ENCODE results near the gene CERS5.

DNA sequence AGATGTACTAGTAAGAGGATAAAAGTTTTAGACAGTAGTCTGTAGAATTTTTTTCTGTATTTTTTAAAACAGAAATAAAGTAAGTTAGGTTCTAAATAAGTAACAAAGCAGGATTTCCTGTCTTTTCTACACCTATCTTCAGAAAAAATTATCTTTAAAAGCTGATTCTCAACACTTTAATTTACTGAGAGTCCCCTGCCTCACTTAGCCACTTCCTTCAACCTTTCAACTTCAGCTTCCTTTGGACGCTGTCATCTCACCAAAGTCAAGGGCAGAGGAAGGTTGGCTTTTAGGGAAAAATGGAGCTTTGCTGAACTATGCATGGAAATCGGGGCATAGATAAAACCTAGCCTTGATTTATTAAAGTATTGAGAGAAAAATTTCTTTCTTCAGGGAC is 44.9 kb upstream of the CERS5 start:
- TF ChIP-seq, protein P1, sequence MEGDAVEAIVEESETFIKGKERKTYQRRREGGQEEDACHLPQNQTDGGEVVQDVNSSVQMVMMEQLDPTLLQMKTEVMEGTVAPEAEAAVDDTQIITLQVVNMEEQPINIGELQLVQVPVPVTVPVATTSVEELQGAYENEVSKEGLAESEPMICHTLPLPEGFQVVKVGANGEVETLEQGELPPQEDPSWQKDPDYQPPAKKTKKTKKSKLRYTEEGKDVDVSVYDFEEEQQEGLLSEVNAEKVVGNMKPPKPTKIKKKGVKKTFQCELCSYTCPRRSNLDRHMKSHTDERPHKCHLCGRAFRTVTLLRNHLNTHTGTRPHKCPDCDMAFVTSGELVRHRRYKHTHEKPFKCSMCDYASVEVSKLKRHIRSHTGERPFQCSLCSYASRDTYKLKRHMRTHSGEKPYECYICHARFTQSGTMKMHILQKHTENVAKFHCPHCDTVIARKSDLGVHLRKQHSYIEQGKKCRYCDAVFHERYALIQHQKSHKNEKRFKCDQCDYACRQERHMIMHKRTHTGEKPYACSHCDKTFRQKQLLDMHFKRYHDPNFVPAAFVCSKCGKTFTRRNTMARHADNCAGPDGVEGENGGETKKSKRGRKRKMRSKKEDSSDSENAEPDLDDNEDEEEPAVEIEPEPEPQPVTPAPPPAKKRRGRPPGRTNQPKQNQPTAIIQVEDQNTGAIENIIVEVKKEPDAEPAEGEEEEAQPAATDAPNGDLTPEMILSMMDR (IDR thresholded peaks at IDR 0.05; ENCODE audit: low read length): no peak
- no peak for TF ChIP-seq EZH2 (IDR thresholded peaks at IDR 0.05; ENCODE audit: borderline replicate concordance, low read length)

Data from OCI-LY1 (cell line).